Caco-2 (cell line): ENCODE results near the gene NUP88. TPM values are rescaled to one million over a fixed set of nuclear protein-coding genes. Genes with fewer than 3 reads are reported as not detected.
A peak's percentile ranks its signal among the peaks of the same experiment; 100 is the strongest.

Source experiments
- BruUV-seq: library from RNA; stranded (reverse); fragments of 400-500 nt; replicated peaks from 2 replicates; lab custom pipeline; 2021; lab: Mats Ljungman, UMichigan
- CTCF ChIA-PET: fragments of 300-600 bp; sonication (Branson Sonifier 250); formaldehyde crosslinking; loops from one replicate; lab custom pipeline; 2022; ENCODE audit warnings: antibody characterized with exemption; lab: Charles Lee
- POLR2A ChIA-PET: fragments of 300-600 bp; sonication (Branson Sonifier 250); formaldehyde crosslinking; loops from one replicate; lab custom pipeline; 2022; ENCODE audit warnings: antibody characterized with exemption; lab: Charles Lee
- DNase-seq, 2 experiments: peaks; one replicate each; pipeline versions ENCODE4 v3.0.0 to v3.0.0-alpha.2; 2020 to 2022
- H3K27me3 ChIP-seq: replicated peaks from 2 replicates; pipeline ENCODE4 v1.6.0; 2011; ENCODE audit warnings: low read length; ENCODE audit not compliant: control insufficient read depth, insufficient read depth
- H3K36me3 ChIP-seq: 2 replicates; pipeline ENCODE4 v1.5.1; 2011; ENCODE audit warnings: low read length; ENCODE audit not compliant: control insufficient read depth, insufficient read depth
- H3K4me1 ChIP-seq: fragments of 250-450 bp; sonication (Bioruptor Pico); 2 replicates; pipeline ENCODE4 v1.5.1; 2020; ENCODE audit warnings: mild to moderate bottlenecking
- H3K4me3 ChIP-seq: 2 replicates; pipeline ENCODE4 v1.5.1; 2011; ENCODE audit warnings: low read depth, mild to moderate bottlenecking, control low read depth, low read length
- H3K9me3 ChIP-seq: fragments of 250-450 bp; sonication (Bioruptor Pico); 2 replicates; pipeline ENCODE4 v1.5.1; 2020; ENCODE audit warnings: mild to moderate bottlenecking, moderate library complexity
- H3K27ac Mint-ChIP-seq: one replicate; pipeline ENCODE4 v1.8.0; 2022; ENCODE audit warnings: mixed read lengths; ENCODE audit not compliant: unreplicated experiment
- H3K27me3 Mint-ChIP-seq: one replicate; pipeline ENCODE4 v1.8.0; 2022; ENCODE audit warnings: mixed read lengths; ENCODE audit not compliant: insufficient read depth, unreplicated experiment
- H3K36me3 Mint-ChIP-seq: one replicate; pipeline ENCODE4 v1.8.0; 2022; ENCODE audit warnings: mild to moderate bottlenecking, mixed read lengths; ENCODE audit not compliant: insufficient read depth, unreplicated experiment
- H3K4me1 Mint-ChIP-seq: one replicate; pipeline ENCODE4 v1.8.0; 2022; ENCODE audit warnings: low read depth, mixed read lengths; ENCODE audit not compliant: unreplicated experiment
- H3K4me3 Mint-ChIP-seq: one replicate; pipeline ENCODE4 v1.8.0; 2022; ENCODE audit warnings: mild to moderate bottlenecking, moderate library complexity, mixed read lengths; ENCODE audit not compliant: unreplicated experiment
- H3K9me3 Mint-ChIP-seq: one replicate; pipeline ENCODE4 v1.8.0; 2022; ENCODE audit warnings: mixed read lengths; ENCODE audit not compliant: unreplicated experiment
- intact Hi-C: fragments of 100-400 bp; cut with micrococcal nuclease; formaldehyde crosslinking; loops from one replicate; pipeline ENCODE4 v1.10.0; 2022; ENCODE audit not compliant: unreplicated experiment
- total RNA-seq: library from RNA; stranded (reverse); gene quantifications from 2 replicates; pipeline ENCODE4 v1.2.3, GENCODE V29; 2022
- TF ChIP-seq, protein P1 (sequence below), 2 experiments: fragments of 200-600 bp in 1 of 2; IDR thresholded peaks; 1 replicate in 1 of 2; 2 replicates in 1 of 2; pipeline versions ENCODE4 v1.5.1 to v1.8.0; 2011 to 2022; ENCODE audit warnings: antibody characterized with exemption in 1 of 2, control low read depth in 1 of 2, inconsistent platforms in 1 of 2, low read depth in 1 of 2, low read length in 1 of 2, mild to moderate bottlenecking in 1 of 2, moderate library complexity in 1 of 2; ENCODE audit not compliant: insufficient read depth in 1 of 2, severe bottlenecking in 1 of 2, unreplicated experiment in 1 of 2

NUP88 gene
- total RNA-seq, 1 experiment from 2014 or later, result 52.3 TPM

DNA sequence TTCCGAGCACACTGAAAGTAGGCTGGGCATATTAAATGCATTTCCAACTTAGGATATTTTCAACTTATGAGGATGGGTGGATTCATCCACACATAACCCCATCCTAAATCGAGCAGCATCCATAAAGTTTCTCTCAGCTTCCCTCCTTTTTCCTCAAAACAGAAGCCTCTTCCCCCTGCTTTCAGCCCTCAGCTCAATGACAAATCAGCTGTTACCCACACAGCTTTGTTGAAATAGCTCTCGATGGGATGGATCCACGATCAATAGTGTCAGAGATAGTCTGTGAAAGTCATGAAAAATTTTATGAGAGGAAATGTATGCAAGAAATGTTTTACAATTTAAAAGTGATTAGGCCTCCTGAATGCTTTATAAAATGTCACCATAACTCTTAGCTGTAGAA lies 46.8 kb upstream of the NUP88 start:
- Mint-ChIP-seq H3K27me3 (no peaks in the 10 kb centered on the region), H3K27ac (no peak overlapping the region), H3K36me3 (peaks cover 19% of the 10 kb centered on the region), H3K4me3 (peak overlapping the region; percentile 91), H3K4me1 (peaks cover 14% of the 10 kb centered on the region), H3K9me3 (no peaks in the 10 kb centered on the region)
- no peak for DNase-seq
- no TSS peak for BruUV-seq
- intact Hi-C loops, result no loop called here
- Histone ChIP-seq H3K36me3 (no peaks in the 10 kb centered on the region), H3K27me3 (no peaks in the 10 kb centered on the region), H3K4me3 (no peak overlapping the region), H3K9me3 (no peaks in the 10 kb centered on the region), H3K4me1 (no peaks in the 10 kb centered on the region)
- TF ChIP-seq, protein P1, sequence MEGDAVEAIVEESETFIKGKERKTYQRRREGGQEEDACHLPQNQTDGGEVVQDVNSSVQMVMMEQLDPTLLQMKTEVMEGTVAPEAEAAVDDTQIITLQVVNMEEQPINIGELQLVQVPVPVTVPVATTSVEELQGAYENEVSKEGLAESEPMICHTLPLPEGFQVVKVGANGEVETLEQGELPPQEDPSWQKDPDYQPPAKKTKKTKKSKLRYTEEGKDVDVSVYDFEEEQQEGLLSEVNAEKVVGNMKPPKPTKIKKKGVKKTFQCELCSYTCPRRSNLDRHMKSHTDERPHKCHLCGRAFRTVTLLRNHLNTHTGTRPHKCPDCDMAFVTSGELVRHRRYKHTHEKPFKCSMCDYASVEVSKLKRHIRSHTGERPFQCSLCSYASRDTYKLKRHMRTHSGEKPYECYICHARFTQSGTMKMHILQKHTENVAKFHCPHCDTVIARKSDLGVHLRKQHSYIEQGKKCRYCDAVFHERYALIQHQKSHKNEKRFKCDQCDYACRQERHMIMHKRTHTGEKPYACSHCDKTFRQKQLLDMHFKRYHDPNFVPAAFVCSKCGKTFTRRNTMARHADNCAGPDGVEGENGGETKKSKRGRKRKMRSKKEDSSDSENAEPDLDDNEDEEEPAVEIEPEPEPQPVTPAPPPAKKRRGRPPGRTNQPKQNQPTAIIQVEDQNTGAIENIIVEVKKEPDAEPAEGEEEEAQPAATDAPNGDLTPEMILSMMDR (IDR thresholded peaks at IDR 0.05; ENCODE audit: insufficient read depth in 1 of 2, low read depth in 1 of 2, low read length in 1 of 2, severe bottlenecking in 1 of 2, unreplicated experiment in 1 of 2), result no peak
- CTCF ChIA-PET, result no interaction called here
- POLR2A ChIA-PET, result no interaction called here

DNA sequence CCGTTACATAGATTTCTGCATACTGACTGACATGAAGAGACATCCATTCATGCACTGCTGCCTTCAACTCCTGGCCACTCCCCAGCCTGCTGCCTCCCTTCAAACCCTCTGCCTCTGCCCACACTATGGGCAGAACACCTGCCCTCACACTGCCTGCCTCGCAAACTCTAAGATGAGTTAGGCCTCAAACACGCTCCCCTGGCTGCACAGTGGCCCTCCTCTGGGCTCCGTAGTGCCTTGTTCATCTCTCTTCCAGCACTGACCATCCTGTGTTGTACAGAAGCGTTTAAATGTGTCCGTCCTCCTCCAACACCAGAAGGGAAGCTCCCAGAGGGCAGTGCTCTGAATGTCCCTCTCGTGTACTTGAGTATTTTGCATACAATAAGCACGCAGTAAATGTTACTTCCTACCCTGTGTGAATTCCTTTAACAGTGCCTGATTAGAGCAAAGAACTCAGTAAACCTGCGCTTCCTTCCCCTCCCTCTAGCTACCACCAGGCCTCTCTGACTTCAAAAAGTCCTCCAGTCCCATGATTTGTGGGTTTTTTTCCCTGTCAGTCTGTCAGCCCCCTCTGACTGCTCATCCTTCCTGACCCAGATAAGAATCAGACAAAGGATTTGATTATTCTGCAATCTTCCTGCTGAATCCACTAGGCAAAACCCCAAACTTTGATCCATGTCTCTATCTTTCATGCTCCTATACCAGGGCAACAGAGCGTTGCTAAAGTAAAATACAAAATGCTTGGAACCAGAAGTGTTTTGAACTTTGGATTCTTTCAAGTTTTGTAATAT lies 45.5 kb upstream of the NUP88 start:
- H3K9me3 Mint-ChIP-seq, result no peaks in the 10 kb centered on the region
- DNase-seq, result no peak
- Histone ChIP-seq H3K9me3 (no peaks in the 10 kb centered on the region), H3K27me3 (no peaks in the 10 kb centered on the region), H3K4me3 (no peak overlapping the region), H3K4me1 (no peaks in the 10 kb centered on the region), H3K36me3 (no peaks in the 10 kb centered on the region)
- peaks cover 27% of the 10 kb centered on the region for H3K36me3 Mint-ChIP-seq
- TF ChIP-seq, protein P1 (IDR thresholded peaks at IDR 0.05; ENCODE audit: insufficient read depth in 1 of 2, low read depth in 1 of 2, low read length in 1 of 2, severe bottlenecking in 1 of 2, unreplicated experiment in 1 of 2), result no peak
- H3K27ac Mint-ChIP-seq, result peak overlapping the region; percentile 54
- ChIA-PET CTCF (no interaction called here), POLR2A (no interaction called here)
- no TSS peak for BruUV-seq
- intact Hi-C loops, result no loop called here
- H3K27me3 Mint-ChIP-seq, result no peaks in the 10 kb centered on the region
- peaks cover 14% of the 10 kb centered on the region for H3K4me1 Mint-ChIP-seq
- no peak overlapping the region for H3K4me3 Mint-ChIP-seq

DNA sequence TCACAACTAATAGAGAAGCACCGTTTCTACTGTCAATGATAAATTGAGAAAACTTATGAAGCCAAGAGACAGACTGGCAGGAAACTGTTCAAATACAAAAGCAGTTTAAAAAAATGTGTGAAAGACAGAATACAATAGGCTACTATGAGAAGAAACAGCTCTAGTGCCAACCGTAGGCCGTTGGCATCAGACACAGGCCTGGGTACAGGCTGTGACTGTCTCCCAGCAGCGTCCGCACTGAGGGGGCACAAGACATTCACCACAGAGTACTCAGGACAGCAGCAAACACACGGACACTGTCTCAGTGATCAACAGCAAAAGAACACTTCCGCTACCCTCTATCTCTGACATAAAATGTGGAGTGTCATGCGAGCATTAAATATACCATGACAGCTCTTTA lies 27.3 kb upstream of the NUP88 start:
- H3K36me3 Mint-ChIP-seq, result peaks cover 36% of the 10 kb centered on the region
- H3K4me1 ChIP-seq, result no peaks in the 10 kb centered on the region
- no peak for DNase-seq
- no TSS peak for BruUV-seq
- ChIA-PET CTCF (no interaction called here), POLR2A (no interaction called here)
- no peak overlapping the region for H3K27ac Mint-ChIP-seq
- no peaks in the 10 kb centered on the region for H3K9me3 ChIP-seq
- H3K27me3 ChIP-seq, result no peaks in the 10 kb centered on the region
- intact Hi-C loops, result no loop called here
- no peaks in the 10 kb centered on the region for H3K4me1 Mint-ChIP-seq
- H3K9me3 Mint-ChIP-seq, result no peaks in the 10 kb centered on the region
- no peaks in the 10 kb centered on the region for H3K27me3 Mint-ChIP-seq
- no peaks in the 10 kb centered on the region; the same call in 1 of the 2 replicates for H3K36me3 ChIP-seq
- no peak overlapping the region for H3K4me3 Mint-ChIP-seq
- H3K4me3 ChIP-seq, result no peak overlapping the region
- TF ChIP-seq, protein P1 (IDR thresholded peaks at IDR 0.05; ENCODE audit: insufficient read depth in 1 of 2, low read depth in 1 of 2, low read length in 1 of 2, severe bottlenecking in 1 of 2, unreplicated experiment in 1 of 2), result no peak
